Retinal pigment epithelial cell (primary cell): ENCODE results near the gene CSK.

Source experiments
- DNase-seq: peaks from one replicate; pipeline ENCODE4 v3.0.0-alpha.2; 2010; ENCODE audit warnings: low read depth
- H3K4me3 ChIP-seq: 2 replicates; pipeline ENCODE4 v1.5.1; 2011; ENCODE audit warnings: mild to moderate bottlenecking, low read length, control low read depth, moderate library complexity
- TF ChIP-seq, protein P1 (sequence below): conservative IDR thresholded peaks from 2 replicates; pipeline ENCODE4 v1.5.1; 2011; ENCODE audit warnings: low read depth, low read length, control low read depth, inconsistent platforms

The CSK gene

DNA sequence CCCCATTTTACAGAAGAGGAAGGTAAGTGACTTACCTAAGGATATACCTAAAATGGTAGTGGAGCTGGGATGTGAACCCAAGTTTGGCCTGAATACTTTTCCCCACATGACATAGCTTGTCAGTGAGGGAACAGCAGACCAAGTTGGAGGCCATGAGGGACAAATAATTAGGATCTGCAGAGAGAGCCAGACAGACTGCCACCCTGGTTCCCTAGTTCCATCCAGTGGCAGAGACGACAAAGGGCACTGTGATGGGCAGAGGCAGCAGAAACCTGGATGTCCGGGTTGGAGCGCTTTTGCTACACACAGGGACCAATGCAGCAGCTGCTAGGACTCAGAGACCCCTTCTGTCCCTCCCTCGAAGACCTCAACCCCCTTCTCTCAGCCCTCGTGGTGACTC lies 45.7 kb downstream of the CSK start:
- DNase-seq, result no peak
- no peak overlapping the region for H3K4me3 ChIP-seq
- TF ChIP-seq, protein P1, sequence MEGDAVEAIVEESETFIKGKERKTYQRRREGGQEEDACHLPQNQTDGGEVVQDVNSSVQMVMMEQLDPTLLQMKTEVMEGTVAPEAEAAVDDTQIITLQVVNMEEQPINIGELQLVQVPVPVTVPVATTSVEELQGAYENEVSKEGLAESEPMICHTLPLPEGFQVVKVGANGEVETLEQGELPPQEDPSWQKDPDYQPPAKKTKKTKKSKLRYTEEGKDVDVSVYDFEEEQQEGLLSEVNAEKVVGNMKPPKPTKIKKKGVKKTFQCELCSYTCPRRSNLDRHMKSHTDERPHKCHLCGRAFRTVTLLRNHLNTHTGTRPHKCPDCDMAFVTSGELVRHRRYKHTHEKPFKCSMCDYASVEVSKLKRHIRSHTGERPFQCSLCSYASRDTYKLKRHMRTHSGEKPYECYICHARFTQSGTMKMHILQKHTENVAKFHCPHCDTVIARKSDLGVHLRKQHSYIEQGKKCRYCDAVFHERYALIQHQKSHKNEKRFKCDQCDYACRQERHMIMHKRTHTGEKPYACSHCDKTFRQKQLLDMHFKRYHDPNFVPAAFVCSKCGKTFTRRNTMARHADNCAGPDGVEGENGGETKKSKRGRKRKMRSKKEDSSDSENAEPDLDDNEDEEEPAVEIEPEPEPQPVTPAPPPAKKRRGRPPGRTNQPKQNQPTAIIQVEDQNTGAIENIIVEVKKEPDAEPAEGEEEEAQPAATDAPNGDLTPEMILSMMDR, result no peak

DNA sequence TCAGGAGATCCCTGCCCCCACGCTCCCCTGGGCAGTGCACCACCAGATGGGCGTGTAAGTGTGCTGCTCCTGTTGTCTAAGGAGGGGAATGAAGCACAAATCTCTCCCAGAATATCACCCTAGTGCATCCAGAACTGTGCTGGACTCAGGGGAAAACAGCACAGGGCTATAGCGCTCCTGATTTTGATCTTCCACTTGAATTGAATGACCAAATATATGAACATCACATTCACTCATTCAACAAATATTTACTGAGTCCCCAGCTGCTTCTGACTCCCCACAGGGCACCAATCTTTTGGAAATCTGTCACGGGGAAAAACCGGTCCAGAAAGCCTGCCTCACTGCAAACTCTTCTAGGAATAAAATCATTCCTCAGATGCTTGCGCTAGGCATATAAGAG lies 47.0 kb downstream of the CSK start:
- TF ChIP-seq, protein P1, result no peak
- no peak overlapping the region for H3K4me3 ChIP-seq
- DNase-seq, result no peak

DNA sequence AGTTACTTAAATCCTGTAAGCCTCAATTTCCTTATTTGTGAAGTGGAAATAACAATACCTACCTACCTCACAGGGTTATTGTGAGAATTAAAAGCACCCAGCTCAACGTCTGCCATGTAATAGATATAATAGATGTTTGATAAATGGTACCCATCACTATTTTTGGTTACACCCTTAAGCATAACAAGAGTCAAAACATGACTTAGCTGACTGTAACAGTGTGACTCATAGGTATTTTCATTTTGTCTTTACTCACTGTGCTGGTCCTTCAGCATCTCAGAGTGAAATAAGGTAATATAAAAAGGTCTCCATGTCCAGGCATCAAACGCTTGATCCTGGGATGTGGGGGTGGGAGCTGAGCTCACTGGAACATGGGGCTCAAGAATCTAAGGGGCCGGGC lies 47.6 kb downstream of the CSK start:
- H3K4me3 ChIP-seq, result no peak overlapping the region
- DNase-seq, result no peak
- TF ChIP-seq, protein P1, result no peak

DNA sequence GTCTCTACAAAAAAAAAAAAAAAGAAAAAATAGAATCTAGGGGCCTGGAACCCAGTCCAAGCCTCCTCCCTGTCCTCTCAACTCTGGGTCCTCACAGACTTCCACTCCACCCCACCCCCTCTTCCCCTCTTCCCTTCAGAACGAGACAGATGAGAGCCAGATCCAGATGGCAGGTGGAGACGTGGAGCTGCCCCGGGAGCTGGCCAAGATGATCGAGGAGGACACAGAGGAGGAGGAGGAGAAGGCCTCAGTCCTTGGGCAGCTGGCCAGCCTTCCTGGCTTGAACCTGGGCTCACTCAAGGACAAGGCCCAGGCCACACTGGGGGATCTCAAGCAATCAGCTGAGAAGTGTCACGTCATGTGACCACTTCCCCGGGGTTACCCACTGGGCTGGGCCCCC lies 48.1 kb downstream of the CSK start:
- no peak for DNase-seq

DNA sequence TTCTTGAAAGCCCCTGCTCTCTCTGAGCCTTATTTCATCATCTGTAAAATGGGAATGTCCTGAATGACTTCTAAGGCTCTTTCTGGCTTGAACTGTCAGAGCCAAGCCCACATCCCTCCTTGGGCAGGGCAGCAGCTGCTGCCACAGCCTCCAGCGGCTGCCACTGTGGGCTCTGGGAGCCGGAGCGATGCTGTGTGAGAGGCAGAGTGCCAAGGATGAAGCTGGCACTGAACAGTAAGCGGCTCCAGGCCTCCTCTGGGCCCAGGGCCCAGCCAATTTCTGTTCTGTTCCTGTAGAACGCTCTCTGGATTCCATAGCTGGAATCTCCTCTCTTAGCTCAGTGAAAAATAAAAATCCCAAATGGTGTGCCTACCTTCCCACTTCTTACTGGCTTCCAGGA lies 49.0 kb downstream of the CSK start:
- no peak for DNase-seq
- TF ChIP-seq, protein P1, result no peak
- no peak overlapping the region for H3K4me3 ChIP-seq

More for the DNA sequence above, 48.1 kb downstream of the CSK start:
- H3K4me3 ChIP-seq, result no peak overlapping the region
- TF ChIP-seq, protein P1, result no peak

DNA sequence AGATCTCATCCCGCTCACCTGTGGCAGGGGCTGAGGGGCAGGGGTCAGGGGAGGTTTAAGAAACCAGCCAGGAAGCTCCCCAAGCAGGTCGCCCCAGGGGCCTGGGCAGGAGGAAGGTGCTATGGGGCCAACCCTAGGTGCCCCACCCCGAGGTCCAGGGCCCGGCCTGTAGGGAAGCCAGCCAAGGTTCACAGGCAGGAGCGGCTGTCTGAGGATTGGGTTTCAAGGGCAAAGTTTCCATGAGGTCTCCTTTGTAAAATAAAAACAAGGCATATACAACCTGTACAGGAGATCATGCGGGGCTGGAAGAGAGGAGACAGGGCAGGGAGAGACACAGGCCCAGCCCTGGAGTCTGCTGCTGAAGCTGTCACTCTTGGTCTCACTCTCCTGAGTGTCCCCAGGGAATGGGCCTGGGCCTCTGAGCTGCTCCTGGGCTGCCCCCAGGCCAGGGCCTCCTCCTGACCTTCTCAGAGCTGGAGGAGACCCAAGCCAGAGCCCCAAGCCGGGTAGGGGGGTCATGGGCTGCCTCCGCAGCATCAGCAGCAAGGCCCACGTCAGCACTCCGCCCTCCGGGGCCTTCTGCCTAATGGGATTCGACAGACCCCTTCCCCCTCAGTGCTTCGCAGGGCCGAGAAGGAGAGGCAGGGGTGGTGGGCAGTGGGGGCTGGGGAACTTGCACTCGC lies 50.1 kb downstream of the CSK start:
- TF ChIP-seq, protein P1, result no peak
- H3K4me3 ChIP-seq, result no peak overlapping the region
- DNase-seq, result no peak

DNA sequence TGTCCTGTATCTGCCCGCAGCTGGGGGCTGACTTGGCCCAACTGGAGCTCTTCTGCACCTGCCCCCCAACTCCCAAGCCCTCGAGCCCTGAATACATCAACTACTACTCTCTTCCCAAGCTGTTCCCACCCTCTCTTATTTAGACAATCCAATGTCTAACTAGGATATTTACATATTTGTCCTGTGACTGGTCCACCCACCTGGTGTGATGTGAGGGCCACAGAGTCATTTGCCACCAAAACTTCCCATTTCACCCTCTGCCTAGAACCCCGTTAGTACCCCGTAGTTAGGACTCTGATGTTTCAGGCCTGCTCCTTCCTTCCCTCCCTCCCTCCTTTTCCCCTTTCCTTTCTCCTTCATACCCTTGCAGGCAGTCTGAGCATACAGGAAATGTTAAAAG lies 50.9 kb downstream of the CSK start:
- no peak for DNase-seq
- no peak overlapping the region for H3K4me3 ChIP-seq
- TF ChIP-seq, protein P1, result no peak
